T follicular helper cell (primary cell): ENCODE data around the gene GRK5.
A peak's percentile ranks its signal among the peaks of the same experiment; 100 is the strongest.
"Not testable (repeated sequence)": the region's sequence is repeated elsewhere in the genome, so short reads cannot be mapped to it uniquely, and the experiment has no call there.

Experiments
- DNase-seq: peaks from one replicate; pipeline ENCODE4 v3.0.0-alpha.2; 2020; ENCODE audit warnings: low read depth
- total RNA-seq, 2 experiments: gene quantifications; one replicate each; lab custom pipeline; 2026; lab: John Stamatoyannopoulos, UW

GRK5 gene
- total RNA-seq = 18.3 to 74.0 reads per million in 2 experiments

DNA sequence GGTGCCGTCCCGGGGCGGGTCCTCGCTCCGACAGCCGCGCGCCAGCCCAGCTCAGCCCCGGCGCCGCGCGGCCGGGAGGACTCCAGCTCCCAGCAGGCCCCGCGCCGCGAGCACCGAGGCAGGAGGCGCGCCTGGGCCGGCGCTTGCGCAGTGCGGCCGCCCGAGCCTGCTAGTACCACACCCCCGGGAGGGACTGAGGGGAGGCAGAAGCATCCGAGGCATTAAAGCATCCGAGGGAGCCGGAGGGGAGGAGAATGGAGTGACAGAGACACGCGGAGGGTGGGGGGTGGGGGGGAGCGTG is at the start of gene GRK5:
TSS of gene GRK5 (plus strand) at position 206 of the 301 bp plus-strand sequence. CDS start 347 bp downstream, outside the sequence.
- peak; percentile 96 for DNase-seq

DNA sequence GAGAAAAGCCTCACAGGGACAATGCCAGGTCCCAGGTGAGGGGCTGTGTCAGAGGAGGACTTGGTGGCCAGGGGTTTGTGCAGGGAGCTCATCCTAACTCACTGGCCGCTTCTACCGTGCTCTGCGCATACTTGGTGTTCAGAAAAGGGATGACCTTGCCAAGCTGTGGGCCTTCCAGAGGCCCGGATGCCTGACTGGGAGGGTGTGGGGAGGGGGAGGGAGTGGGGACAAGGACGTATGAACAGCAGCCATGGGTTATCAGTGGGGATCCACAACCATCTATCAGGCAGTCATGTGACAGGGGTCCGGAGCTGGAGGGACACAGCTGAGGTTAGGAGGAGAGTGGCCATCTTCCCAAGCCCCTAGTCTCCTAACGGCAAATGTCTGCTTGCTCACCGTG is 48.0 kb upstream of the GRK5 start:
- DNase-seq = no peak

DNA sequence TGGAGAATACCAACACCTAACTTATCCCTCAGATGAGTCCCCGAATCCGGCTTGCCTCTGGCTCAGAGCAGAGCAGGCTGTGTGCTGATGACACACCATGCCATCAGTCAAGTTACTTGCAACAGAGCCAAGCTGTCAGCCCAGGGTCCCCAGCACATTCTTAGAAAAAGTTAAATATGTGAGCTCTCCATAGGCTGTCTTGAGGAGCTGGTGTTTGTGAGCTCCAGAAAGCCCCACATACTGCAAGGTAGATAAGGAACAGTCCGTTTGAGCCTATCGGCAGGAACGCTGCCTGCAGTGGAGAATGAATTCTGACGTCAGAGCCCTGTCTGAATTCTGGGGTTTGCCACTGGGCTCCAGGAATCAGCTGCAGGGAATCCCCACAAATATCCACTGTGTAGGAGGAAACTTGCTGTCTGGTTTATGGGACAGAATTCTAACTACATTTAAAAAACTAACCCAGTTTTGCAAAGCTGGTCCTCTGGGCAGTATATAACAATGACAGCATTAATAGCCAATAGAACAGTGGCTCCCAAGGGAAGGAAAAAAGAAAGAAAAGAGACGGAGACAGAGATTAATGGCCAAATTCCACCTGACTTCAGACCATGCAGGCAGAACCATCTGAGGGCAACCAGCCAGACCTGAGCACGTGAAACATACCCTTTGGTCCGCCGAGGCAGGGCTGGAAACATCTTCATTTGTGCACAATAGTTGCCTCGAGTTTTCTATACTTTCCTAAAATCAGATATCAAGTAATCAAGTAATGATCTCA is 45.5 kb upstream of the GRK5 start:
- DNase-seq = no peak

DNA sequence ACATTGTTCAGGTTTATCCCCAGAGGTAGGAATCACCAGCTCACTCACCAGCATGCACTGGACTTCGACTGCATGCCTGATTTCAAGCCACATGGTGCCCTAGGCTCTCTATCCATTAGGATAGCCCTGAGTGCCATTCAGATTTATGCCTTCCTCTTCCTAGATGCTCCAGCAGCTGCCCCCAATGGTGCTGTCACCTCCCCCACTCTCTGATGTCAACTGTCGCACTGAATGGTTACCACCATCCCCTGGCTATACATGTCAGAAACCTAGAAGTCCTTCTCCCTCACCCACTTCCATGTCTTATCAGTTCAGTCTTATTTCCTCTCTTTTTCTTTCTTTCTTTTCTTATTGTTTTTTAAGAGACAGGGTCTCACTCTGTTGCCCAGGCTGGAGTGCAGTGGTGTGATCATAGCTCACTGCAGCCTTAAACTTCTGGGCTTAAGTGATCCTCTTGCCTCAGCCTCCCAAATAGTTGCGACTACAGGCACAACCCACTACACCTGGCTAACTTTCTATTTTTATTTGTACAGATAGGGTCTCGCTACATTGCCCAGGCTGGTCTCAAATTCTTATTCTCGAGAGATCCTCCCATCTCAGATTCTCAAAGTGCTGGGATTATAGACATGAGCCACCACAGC is 44.8 kb upstream of the GRK5 start:
- DNase-seq = no peak

GRCh38 chr10:119165171-119166117 is 41.9 kb upstream of the GRK5 start, which contains the start of gene SFXN4:
Gene SFXN4 (minus strand): TSS chr10:119165714. CDS start chr10:119165647, 67 bp downstream.
- peak; percentile 65 for DNase-seq

GRCh38 chr10:119166118-119166500 is 41.3 kb upstream of the GRK5 start:
- no peak for DNase-seq

GRCh38 chr10:119166564-119166963 is 40.8 kb upstream of the GRK5 start:
- DNase-seq = no peak

- DNase-seq = no peak
Measured at GRCh38 chr10:119167041-119167440, 40.3 kb upstream of the GRK5 start.

GRCh38 chr10:119174109-119174508 is 33.3 kb upstream of the GRK5 start:
- DNase-seq = no peak

- no peak for DNase-seq
Measured at GRCh38 chr10:119176166-119176565, 31.2 kb upstream of the GRK5 start.

DNA sequence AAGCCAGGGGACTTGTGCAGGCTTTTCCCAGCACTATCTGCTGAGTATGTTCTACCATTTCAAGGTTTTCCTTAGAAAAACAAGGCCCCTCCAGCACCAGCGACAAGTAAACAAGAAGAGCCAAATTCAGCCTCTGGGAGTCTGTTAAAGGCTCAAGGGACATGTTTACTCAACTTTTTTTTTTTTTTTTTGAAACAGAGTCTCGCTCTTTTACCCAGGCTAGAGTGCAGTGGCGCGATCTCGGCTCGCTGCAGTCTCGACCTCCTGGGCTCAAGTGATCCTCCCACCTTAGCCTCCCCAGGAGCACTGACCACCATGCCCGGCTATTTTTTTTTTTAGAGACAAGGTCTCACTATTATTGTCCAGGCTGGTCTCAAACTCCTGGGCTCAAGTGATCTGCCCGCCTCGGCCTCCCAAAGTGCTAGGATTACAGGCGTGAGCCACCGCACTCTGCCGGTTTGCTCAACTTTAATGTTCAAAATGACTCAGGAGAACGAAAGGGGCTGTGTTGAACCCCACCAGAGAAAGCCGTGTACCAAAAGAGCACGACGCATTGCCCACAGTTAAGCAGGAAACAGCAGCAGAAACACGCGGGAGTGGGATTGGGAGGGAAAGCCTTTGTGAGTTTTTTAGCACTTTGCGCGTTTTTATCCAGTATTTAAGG is 29.5 kb upstream of the GRK5 start:
- DNase-seq = peak; percentile 6

- peak; percentile 89 for DNase-seq
Measured at GRCh38 chr10:119178372-119179119, 28.8 kb upstream of the GRK5 start, which contains the start of gene PRDX3. Gene PRDX3 (minus strand): TSS chr10:119178812. CDS start chr10:119178790, 22 bp downstream.

DNA sequence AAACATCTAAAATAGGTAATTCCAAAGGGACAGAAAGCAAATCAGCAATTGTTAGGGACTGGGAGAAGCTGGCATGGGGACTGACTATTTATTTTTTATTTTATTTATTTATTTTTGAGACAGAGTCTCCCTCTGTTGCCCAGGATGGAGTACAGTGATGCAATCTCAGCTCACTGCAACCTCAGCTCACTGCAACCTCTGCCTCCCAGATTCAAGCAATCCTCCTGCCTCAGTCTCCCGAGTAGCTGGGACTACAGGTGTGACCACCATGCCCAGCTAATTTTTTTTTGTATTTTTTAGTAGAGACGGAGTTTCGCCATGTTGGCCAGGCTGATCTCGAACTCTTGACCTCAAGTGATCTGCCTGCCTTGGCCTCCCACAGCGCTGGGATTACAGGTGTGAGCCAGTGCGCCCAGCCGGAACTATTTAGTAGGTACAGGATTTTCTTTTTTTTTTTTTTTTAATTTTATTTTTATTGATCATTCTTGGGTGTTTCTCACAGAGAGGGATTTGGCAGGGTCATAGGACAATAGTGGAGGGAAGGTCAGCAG is 26.4 kb upstream of the GRK5 start:
- DNase-seq = not testable (repeated sequence)

DNA sequence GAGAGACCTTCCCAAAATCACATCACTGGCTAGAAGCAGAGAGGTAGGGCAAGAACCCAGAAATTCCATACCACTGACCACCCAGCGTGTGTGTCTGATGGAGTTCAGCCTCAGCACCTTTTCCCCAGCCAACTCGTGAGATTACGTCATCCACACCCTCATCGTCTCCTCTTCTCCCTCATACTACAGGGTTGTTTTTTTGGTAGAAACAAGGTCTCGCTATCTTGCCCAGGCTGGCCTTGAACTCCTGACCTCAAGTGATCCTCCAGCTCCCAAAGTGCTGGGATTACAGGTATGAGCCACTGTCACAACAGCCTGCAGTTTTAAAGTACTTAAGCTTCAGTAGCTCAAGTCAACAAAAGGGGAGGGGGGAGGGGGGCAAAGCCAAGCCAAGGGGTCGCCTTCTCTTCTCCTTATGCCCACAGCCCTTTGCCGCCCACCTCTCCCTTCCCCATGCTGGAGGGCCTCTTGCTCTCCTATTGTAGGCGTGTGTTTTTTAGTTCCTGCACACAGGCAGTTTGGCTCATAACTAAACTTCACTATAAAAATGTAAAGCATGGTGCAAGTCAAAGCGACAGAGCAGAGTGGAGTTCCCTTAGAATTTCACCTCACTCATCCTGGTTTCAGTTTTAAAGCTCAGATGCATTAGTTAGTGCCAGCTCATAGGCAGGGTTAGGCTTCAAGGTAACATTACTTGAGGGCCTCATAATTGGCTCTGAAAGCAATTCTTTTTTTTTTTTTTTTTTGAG is 23.5 kb upstream of the GRK5 start:
- DNase-seq = no peak

DNA sequence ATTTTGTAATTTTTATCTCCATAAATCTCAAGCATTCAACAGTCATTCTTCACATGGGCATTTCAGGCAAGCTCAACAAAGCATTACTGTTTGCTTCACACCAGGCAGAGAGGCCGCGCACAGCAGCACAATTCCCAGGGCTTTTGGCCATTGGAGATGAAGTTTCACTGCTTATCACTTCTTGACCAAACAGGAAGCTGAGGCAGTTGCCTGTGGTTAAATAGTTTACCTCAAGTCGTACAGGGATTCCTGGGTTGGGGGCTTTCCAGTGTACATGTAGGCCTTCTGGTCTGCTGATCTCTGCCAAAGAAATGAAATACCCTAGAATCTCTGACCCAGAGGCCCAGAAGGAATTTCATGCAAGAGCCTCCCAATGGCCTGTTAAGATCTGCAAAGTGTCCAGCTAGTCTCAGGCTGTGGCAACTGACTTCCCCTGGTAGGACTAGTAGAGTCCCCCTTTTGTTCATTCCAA is 17.5 kb upstream of the GRK5 start:
- no peak for DNase-seq

DNA sequence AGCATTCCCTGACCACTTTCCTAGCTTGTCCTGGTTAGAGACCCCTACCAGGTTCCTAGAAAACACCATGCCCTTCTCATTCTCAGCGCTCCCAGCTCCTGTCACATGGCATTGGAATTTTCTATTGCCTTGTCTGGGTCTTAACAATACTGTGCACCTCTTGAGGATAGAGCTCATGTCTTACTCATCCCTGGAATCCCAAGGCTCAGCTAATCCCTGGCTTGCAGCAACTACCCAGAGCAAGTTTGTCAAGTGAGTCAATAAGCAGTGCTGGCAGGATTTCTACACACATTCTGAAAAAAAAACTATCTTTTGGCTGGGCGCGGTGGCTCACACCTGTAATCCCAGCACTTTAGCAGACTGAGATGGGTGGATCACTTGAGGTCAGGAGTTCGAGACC is 17.0 kb upstream of the GRK5 start:
- no peak for DNase-seq

DNA sequence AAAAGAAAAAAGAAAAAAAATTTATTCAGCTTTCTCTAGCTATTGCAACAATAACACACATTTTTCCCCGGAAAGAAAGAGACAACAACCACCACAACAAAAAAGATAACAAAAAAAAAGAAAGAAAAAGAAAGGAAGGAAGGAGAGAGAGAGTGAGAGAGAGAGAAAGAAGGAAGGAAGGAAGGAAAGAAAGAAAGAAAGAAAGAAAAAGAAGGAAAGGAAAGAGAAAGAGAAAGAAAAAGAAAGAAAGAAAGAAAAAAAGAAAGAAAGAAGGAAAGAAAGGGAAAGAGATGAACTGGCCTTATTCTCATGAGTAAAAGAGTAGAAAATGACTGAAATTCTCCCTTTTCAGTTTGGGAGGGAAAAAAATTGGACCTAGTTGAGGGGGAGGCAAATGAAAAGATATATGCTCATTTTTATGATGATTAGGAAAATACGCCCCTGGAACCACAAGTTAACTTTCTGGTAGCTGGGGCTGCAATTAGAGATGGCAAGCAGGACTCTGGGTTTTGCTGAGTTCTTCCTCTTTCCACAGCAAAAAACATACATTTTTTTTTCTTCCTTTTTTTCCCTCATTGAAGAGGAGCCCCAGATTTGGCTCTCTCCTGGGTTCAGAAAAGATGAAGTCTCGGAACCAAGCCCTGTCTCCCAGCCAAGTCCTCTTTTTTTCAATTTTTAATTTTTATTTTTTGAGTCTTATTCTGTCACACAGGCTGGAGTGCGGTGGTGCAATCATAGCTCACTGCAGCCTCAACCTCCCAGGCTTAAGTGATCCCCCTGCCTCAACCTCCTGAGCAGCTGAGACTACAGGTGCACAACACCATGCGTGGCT is 16.2 kb upstream of the GRK5 start:
- no peak for DNase-seq

DNA sequence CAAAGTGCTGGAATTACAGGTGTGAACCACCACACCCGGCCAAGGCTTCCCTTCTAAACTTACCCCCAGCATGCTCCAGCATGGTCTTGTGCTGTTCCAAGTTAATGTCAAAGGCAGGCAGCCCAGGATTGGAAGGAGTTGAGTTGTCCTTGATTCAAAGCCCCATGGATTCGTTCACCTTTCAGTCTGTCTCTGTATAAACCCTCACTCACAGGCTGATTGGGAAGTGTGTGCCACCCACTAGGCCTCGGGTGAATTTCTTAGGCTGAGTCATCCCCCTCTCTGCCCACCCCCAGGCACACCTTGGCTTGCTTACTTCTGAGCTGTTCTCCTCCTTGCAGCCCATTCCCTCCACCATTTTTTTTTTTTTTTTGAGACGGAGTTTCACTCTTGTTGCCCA is 15.5 kb upstream of the GRK5 start:
- no peak for DNase-seq

DNA sequence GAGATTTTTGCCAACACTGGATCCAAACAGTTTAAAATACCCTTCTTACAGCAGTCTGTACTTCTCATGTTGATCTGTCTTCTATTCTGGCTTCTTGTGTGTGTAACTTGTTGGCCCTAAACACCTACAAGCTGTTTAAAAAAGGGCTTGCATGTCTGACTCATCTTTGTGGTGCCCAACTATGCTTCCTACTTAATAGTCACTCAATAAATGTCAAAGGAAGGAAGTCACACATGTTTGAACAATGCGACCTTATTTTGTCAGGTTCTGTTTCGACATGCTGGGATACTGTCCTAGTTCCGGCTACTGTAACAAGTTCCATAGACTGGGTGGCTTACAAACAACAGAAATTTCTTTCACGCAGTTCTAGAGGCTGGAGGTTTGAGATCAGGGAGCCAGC is 9.4 kb upstream of the GRK5 start:
- DNase-seq = no peak
